G401.6 (cell line): Measurements from ENCODE around the gene IGSF8.
"Not testable (repeated sequence)": the region's sequence is repeated elsewhere in the genome, so short reads cannot be mapped to it uniquely, and the experiment has no call there.

Experiments used
- FAIRE-seq: peaks from 2 replicates; lab custom pipeline; 2012; peaks lifted over from hg19 to GRCh38; lab: Jason Lieb, UNC

Gene IGSF8

GRCh38 chr1:160126342-160126741 is 27.9 kb upstream of the IGSF8 start:
- FAIRE-seq = not testable (repeated sequence)

GRCh38 chr1:160125746-160126145 is 27.3 kb upstream of the IGSF8 start:
- no peak for FAIRE-seq

- no peak for FAIRE-seq
These were observed 26.5 kb upstream of the IGSF8 start for GRCh38 chr1:160124705-160125478.

GRCh38 chr1:160123726-160124125 is 25.3 kb upstream of the IGSF8 start:
- no peak for FAIRE-seq

GRCh38 chr1:160122978-160123495 is 24.6 kb upstream of the IGSF8 start:
- no peak for FAIRE-seq

- no peak for FAIRE-seq
These were observed 23.0 kb upstream of the IGSF8 start for GRCh38 chr1:160121388-160121787.

GRCh38 chr1:160120797-160121196 is 22.4 kb upstream of the IGSF8 start:
- no peak for FAIRE-seq

- FAIRE-seq = no peak
These were observed 20.5 kb upstream of the IGSF8 start for GRCh38 chr1:160118928-160119327.

GRCh38 chr1:160117709-160118183 is 19.3 kb upstream of the IGSF8 start:
- FAIRE-seq = no peak

GRCh38 chr1:160117300-160117699 is 18.9 kb upstream of the IGSF8 start:
- no peak for FAIRE-seq

GRCh38 chr1:160116283-160117147 is 18.1 kb upstream of the IGSF8 start:
- FAIRE-seq = no peak

- FAIRE-seq = no peak
These were observed 17.3 kb upstream of the IGSF8 start, which contains the start of gene ATP1A2 for GRCh38 chr1:160115545-160116282. TSS of gene ATP1A2 (plus strand) at chr1:160115759. CDS start at chr1:160115862, 103 bp downstream.

GRCh38 chr1:160114085-160114484 is 15.7 kb upstream of the IGSF8 start:
- no peak for FAIRE-seq

GRCh38 chr1:160113407-160113806 is 15.0 kb upstream of the IGSF8 start:
- no peak for FAIRE-seq

- no peak for FAIRE-seq
These were observed 13.9 kb upstream of the IGSF8 start for GRCh38 chr1:160112357-160112756.

- not testable (repeated sequence) for FAIRE-seq
These were observed 13.0 kb upstream of the IGSF8 start for GRCh38 chr1:160111462-160111861.

GRCh38 chr1:160109686-160110085 is 11.3 kb upstream of the IGSF8 start:
- FAIRE-seq = no peak

- no peak for FAIRE-seq
These were observed 10.7 kb upstream of the IGSF8 start for GRCh38 chr1:160108888-160109662.

- no peak for FAIRE-seq
These were observed 9.1 kb upstream of the IGSF8 start for GRCh38 chr1:160107512-160107911.

- FAIRE-seq = no peak
These were observed 6.7 kb upstream of the IGSF8 start for GRCh38 chr1:160105155-160105554.

GRCh38 chr1:160104486-160104885 is 6.1 kb upstream of the IGSF8 start:
- FAIRE-seq = no peak
